ENCODE measurements around the gene NHSL1. TPM values are rescaled to one million over a fixed set of nuclear protein-coding genes. Genes with fewer than 3 reads are reported as not detected.

The NHSL1 gene
- total and polyA plus RNA-seq, 8 donors, result 37.8 to 90.2 (median 76.8) TPM

- Histone ChIP-seq H3K4me3 (no peak overlapping the region), H3K4me1 (peaks cover 0 to 3% of the 10 kb centered on the region in 2 donors), H3K27me3 (no peaks in the 10 kb centered on the region), H3K9me3 (no peaks in the 10 kb centered on the region), H3K36me3 (no peaks in the 10 kb centered on the region), H3K27ac (no peak overlapping the region)
- intact Hi-C loops (cut with DNase I), result no loop called here
- ATAC-seq (no peak), DNase-seq (no peak)
- TF ChIP-seq CTCF (IDR thresholded peaks at IDR 0.05), result no peak
Observed at GRCh38 chr6:138528956-138529355, 29.7 kb upstream of the NHSL1 start.

- ATAC-seq (no peak), DNase-seq (no peak)
- Histone ChIP-seq H3K27ac (peak overlapping the region in 1 of 2 donors; percentile 11), H3K9me3 (no peaks in the 10 kb centered on the region), H3K4me3 (no peak overlapping the region), H3K36me3 (no peaks in the 10 kb centered on the region), H3K27me3 (no peaks in the 10 kb centered on the region), H3K4me1 (peaks cover 0 to 3% of the 10 kb centered on the region in 2 donors)
- no peak for TF ChIP-seq CTCF (IDR thresholded peaks at IDR 0.05)
- intact Hi-C loops (cut with DNase I), result no loop called here
Observed at GRCh38 chr6:138528137-138528536, 28.8 kb upstream of the NHSL1 start.

GRCh38 chr6:138527411-138528088 is 28.3 kb upstream of the NHSL1 start:
- Histone ChIP-seq H3K4me1 (peaks cover 0 to 8% of the 10 kb centered on the region in 2 donors), H3K36me3 (no peaks in the 10 kb centered on the region), H3K9me3 (no peaks in the 10 kb centered on the region), H3K27ac (peak overlapping the region in 1 of 2 donors; percentile 11), H3K27me3 (no peaks in the 10 kb centered on the region), H3K4me3 (no peak overlapping the region)
- TF ChIP-seq CTCF (IDR thresholded peaks at IDR 0.05), result no peak
- peak in 2 of 4 donors; percentile 71 to 82 for DNase-seq
- peak; percentile 66 for ATAC-seq
- intact Hi-C loops (cut with DNase I), result no loop called here

- no peak overlapping the region for H3K4me3 ChIP-seq
- H3K27ac ChIP-seq, result peak overlapping the region in 1 of 2 donors; percentile 11
- TF ChIP-seq CTCF (IDR thresholded peaks at IDR 0.05), result no peak
- intact Hi-C loops (cut with DNase I), result no loop called here
- H3K4me1 ChIP-seq, result peaks cover 0 to 15% of the 10 kb centered on the region in 2 donors
- DNase-seq (no peak), ATAC-seq (peak; percentile 59)
- no peaks in the 10 kb centered on the region for H3K36me3 ChIP-seq
- H3K27me3 ChIP-seq, result no peaks in the 10 kb centered on the region
- no peaks in the 10 kb centered on the region for H3K9me3 ChIP-seq
Observed at GRCh38 chr6:138526822-138527235, 27.5 kb upstream of the NHSL1 start.

- ATAC-seq (no peak), DNase-seq (no peak)
- Histone ChIP-seq H3K36me3 (no peaks in the 10 kb centered on the region), H3K4me3 (no peak overlapping the region), H3K27me3 (no peaks in the 10 kb centered on the region), H3K4me1 (peaks cover 0 to 22% of the 10 kb centered on the region in 2 donors), H3K27ac (no peak overlapping the region), H3K9me3 (no peaks in the 10 kb centered on the region)
- no peak for TF ChIP-seq CTCF (IDR thresholded peaks at IDR 0.05)
- intact Hi-C loops (cut with DNase I), result no loop called here
Observed at GRCh38 chr6:138525355-138525754, 26.1 kb upstream of the NHSL1 start.
